ENCODE results near the gene SLC35B2. TPM values are rescaled to one million over a fixed set of nuclear protein-coding genes. Genes with fewer than 3 reads are reported as not detected.

SLC35B2 gene
- total and polyA plus RNA-seq, 2 experiments from 2014 or later, result 14.0 to 30.9 TPM

GRCh38 chr6:44228031-44228430, 29.3 kb downstream of the SLC35B2 start (continued):
- TF ChIP-seq ZNF462 (CRISPR knock-in tag; IDR thresholded peaks at IDR 0.05) (no peak), EZH2phosphoT487 (IDR thresholded peaks at IDR 0.05; ENCODE audit: unreplicated experiment) (no peak), CREB1 (CRISPR knock-in tag; IDR thresholded peaks at IDR 0.05; ENCODE audit: low read depth) (no peak)

DNA sequence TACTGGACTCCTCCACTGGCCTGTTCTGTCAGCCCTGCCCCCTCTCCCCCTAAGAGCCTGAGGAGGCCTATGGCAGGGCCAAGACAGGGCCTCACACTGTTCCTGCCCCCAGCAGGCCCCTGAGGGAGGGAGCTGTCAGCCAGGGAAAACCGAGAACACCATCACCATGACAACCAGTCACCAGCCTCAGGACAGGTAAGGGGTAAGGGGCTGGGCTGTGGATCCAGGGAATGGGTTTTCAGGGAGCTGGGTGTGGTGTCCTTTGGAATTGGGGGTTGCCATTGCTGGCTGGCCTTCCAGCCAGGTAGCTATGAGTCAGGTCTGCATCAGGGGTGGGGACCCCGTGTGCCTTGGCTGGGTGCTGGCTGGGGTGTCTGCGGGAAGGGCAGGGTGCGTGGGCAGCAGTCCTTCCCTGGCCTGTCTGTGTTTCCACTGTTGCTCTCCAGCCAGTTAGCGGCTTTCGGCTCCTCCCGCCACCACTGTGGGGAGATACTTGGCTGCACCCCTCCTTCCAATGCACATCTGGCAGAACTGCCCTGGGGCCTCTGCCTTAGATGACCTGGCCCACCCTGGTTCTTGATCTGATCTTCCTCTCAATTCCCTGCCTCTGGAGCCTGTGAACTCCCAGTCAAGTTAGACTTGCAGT, 30.1 kb downstream of the SLC35B2 start:
- H3K4me3 Mint-ChIP-seq, result peak overlapping the region; percentile 21; the same call in 1 of the 3 replicates
- Histone ChIP-seq H3K79me2 (replicated peaks; ENCODE audit: insufficient read depth) (peaks cover 42% of the 10 kb centered on the region), H3K4me3 (no peak overlapping the region), H4K20me1 (replicated peaks; ENCODE audit: insufficient read depth) (peaks cover 38% of the 10 kb centered on the region), H3K4me2 (no peak overlapping the region), H2AFZ (no peak overlapping the region), H3K9me2 (ENCODE audit: insufficient read depth) (no peaks in the 10 kb centered on the region), H3K4me1 (ENCODE audit: insufficient read depth) (peaks cover 36% of the 10 kb centered on the region), H3K27me3 (ENCODE audit: insufficient read depth) (no peaks in the 10 kb centered on the region), H3K36me3 (ENCODE audit: insufficient read depth) (peaks cover under 1% of the 10 kb centered on the region; the same call in 1 of the 2 replicates), H3F3A (replicated peaks; ENCODE audit: low read depth) (peaks cover 19% of the 10 kb centered on the region), H3K27ac (ENCODE audit: low read depth) (0 out of 2 replicates have a peak overlapping the region, but pooled peaks have one; percentile 55)
- H3K27ac Mint-ChIP-seq, result no peak overlapping the region
- H3K36me3 Mint-ChIP-seq (ENCODE audit: low read depth), result peaks cover 57% of the 10 kb centered on the region
- no peak for TF ChIP-seq ZNF114 (CRISPR knock-in tag; IDR thresholded peaks at IDR 0.05)
- TF ChIP-seq EZH2 (IDR thresholded peaks at IDR 0.05; ENCODE audit: low read depth, unreplicated experiment), result no peak
- TF ChIP-seq ZNF462 (CRISPR knock-in tag; IDR thresholded peaks at IDR 0.05), result no peak
- DNase-seq (ENCODE audit: low spot score), result peak; percentile 58
- H3K27me3 Mint-ChIP-seq (ENCODE audit: insufficient read depth, low read depth, poor library complexity), result peaks cover 35% of the 10 kb centered on the region
- ATAC-seq, result peak; percentile 8
- no peaks in the 10 kb centered on the region; the same call in 2 of the 3 replicates for H3K9me3 Mint-ChIP-seq
- H3K4me1 Mint-ChIP-seq, result peaks cover 54% of the 10 kb centered on the region

All from GM23338 (cell line).